IMR-90 (cell line): ENCODE measurements around the gene SHISA3. TPM values are rescaled to one million over a fixed set of nuclear protein-coding genes. Genes with fewer than 3 reads are reported as not detected.

Source experiments
- ATAC-seq: fragments of 200-7000 bp; cut with Tn5 transposase; 2 replicates; pipeline ENCODE4 v1.9.1; 2020; ENCODE audit warnings: low read depth, mild to moderate bottlenecking, moderate library complexity
- BruUV-seq: library from RNA; stranded (reverse); fragments of 400-500 nt; replicated peaks from 2 replicates; lab custom pipeline; 2021; lab: Mats Ljungman, UMichigan
- CTCF ChIA-PET: fragments of 300-600 bp; formaldehyde crosslinking; extraction: SDS; loops from one replicate; lab custom pipeline; 2021; ENCODE audit warnings: antibody characterized with exemption; lab: Yijun Ruan, JAX
- POLR2A ChIA-PET: fragments of 300-600 bp; sonication (Branson Sonifier 250); formaldehyde crosslinking; loops from one replicate; lab custom pipeline; 2022; ENCODE audit warnings: antibody characterized with exemption; ENCODE audit not compliant: unreplicated experiment; lab: Charles Lee
- DNase-seq: peaks from one replicate; pipeline ENCODE4 v3.0.0; 2013
- H2AFZ ChIP-seq: replicated peaks from 2 replicates; pipeline ENCODE3; 2013; ENCODE audit warnings: low read length, mild to moderate bottlenecking; ENCODE audit not compliant: poor library complexity
- H2AK5ac ChIP-seq: 2 replicates; pipeline ENCODE4 v1.6.1; 2013; ENCODE audit warnings: low read depth, low read length, inconsistent platforms
- H2AK9ac ChIP-seq: replicated peaks from 2 replicates; pipeline ENCODE3; 2013; ENCODE audit warnings: mild to moderate bottlenecking, low read depth, low read length, moderate library complexity; ENCODE audit not compliant: poor library complexity
- H2BK120ac ChIP-seq: 2 replicates; pipeline ENCODE4 v1.6.1; 2013; ENCODE audit warnings: low read depth, low read length, inconsistent platforms
- H2BK15ac ChIP-seq: 3 replicates; pipeline ENCODE4 v1.6.1; 2013; ENCODE audit warnings: low read depth, low read length, inconsistent platforms
- H2BK20ac ChIP-seq: 2 replicates; pipeline ENCODE4 v1.6.1; 2013; ENCODE audit warnings: low read depth, mild to moderate bottlenecking, inconsistent platforms, low read length, moderate library complexity
- H2BK5ac ChIP-seq: 2 replicates; pipeline ENCODE4 v1.6.1; 2013; ENCODE audit warnings: mild to moderate bottlenecking, low read depth, low read length, inconsistent platforms; ENCODE audit not compliant: poor library complexity, severe bottlenecking
- H3K14ac ChIP-seq: replicated peaks from 2 replicates; pipeline ENCODE4 v1.6.1; 2013; ENCODE audit warnings: low read depth, low read length, inconsistent platforms
- H3K18ac ChIP-seq: 2 replicates; pipeline ENCODE4 v1.6.1; 2013; ENCODE audit warnings: low read depth, low read length, control low read depth
- H3K23ac ChIP-seq: 2 replicates; pipeline ENCODE4 v1.6.1; 2013; ENCODE audit warnings: low read depth, low read length, inconsistent platforms
- H3K27ac ChIP-seq: 2 replicates; pipeline ENCODE4 v1.5.1; 2013; ENCODE audit warnings: mild to moderate bottlenecking, control low read depth, low read length; ENCODE audit not compliant: insufficient read depth
- H3K27me3 ChIP-seq: 2 replicates; pipeline ENCODE4 v1.6.1; 2013; ENCODE audit warnings: low read length; ENCODE audit not compliant: control insufficient read depth, insufficient read depth
- H3K36me3 ChIP-seq: 2 replicates; pipeline ENCODE4 v1.6.1; 2013; ENCODE audit warnings: low read length, mixed read lengths; ENCODE audit not compliant: control insufficient read depth, insufficient read depth
- H3K4ac ChIP-seq: 2 replicates; pipeline ENCODE4 v1.6.1; 2013; ENCODE audit warnings: low read depth, low read length, inconsistent platforms
- H3K4me1 ChIP-seq: 2 replicates; pipeline ENCODE4 v1.6.1; 2013; ENCODE audit warnings: low read length, mixed read lengths; ENCODE audit not compliant: control insufficient read depth, insufficient read depth
- H3K4me2 ChIP-seq: 2 replicates; pipeline ENCODE4 v1.6.1; 2013; ENCODE audit warnings: low read depth, mild to moderate bottlenecking, control low read depth, low read length, moderate library complexity
- H3K4me3 ChIP-seq: 2 replicates; pipeline ENCODE4 v1.5.1; 2013; ENCODE audit warnings: low read depth, mild to moderate bottlenecking, control low read depth, low read length, moderate library complexity; ENCODE audit not compliant: insufficient read depth
- H3K56ac ChIP-seq: 2 replicates; pipeline ENCODE4 v1.6.1; 2013; ENCODE audit warnings: low read length, inconsistent platforms; ENCODE audit not compliant: insufficient read depth; ENCODE audit errors: extremely low read depth
- H3K79me1 ChIP-seq, 2 experiments: 2 replicates each; pipeline ENCODE4 v1.6.1; 2013; ENCODE audit warnings: low read length in 2 of 2, inconsistent platforms in 1 of 2, low read depth in 1 of 2
- H3K9ac ChIP-seq: 2 replicates; pipeline ENCODE4 v1.6.1; 2013; ENCODE audit warnings: low read depth, low read length, control low read depth
- H3K9me1 ChIP-seq: 2 replicates; pipeline ENCODE4 v1.6.1; 2013; ENCODE audit warnings: low read length, inconsistent platforms; ENCODE audit not compliant: insufficient read depth
- H3K9me3 ChIP-seq: 2 replicates; pipeline ENCODE4 v1.6.1; 2013; ENCODE audit warnings: low read length; ENCODE audit not compliant: control insufficient read depth, insufficient read depth
- H4K20me1 ChIP-seq: 2 replicates; pipeline ENCODE4 v1.6.1; 2013; ENCODE audit warnings: low read length, inconsistent platforms; ENCODE audit not compliant: insufficient read depth
- H4K5ac ChIP-seq: 2 replicates; pipeline ENCODE4 v1.6.1; 2013; ENCODE audit warnings: mild to moderate bottlenecking, low read depth, low read length, control low read depth
- H4K8ac ChIP-seq, 2 experiments: 2 replicates each; pipeline ENCODE4 v1.6.1; 2013; ENCODE audit warnings: low read depth in 2 of 2, low read length in 2 of 2, control low read depth in 1 of 2, inconsistent platforms in 1 of 2
- H4K91ac ChIP-seq: 2 replicates; pipeline ENCODE4 v1.6.1; 2013; ENCODE audit warnings: low read depth, low read length, inconsistent platforms; ENCODE audit not compliant: insufficient read depth
- BHLHE40 ChIP-seq: fragments of 150-350 bp; IDR thresholded peaks from 2 replicates; pipeline ENCODE4 v1.6.1; 2016; ENCODE audit warnings: mild to moderate bottlenecking, low read depth, low read length
- CEBPB ChIP-seq: IDR thresholded peaks from 2 replicates; pipeline ENCODE4 v1.6.1; 2012; ENCODE audit warnings: low read depth, low read length, improper control_type of control experiment
- MAZ ChIP-seq: IDR thresholded peaks from 2 replicates; pipeline ENCODE4 v1.6.1; 2012; ENCODE audit warnings: low read depth, mild to moderate bottlenecking, low read length, improper control_type of control experiment, moderate library complexity, borderline replicate concordance
- MXI1 ChIP-seq: IDR thresholded peaks from 2 replicates; pipeline ENCODE4 v1.6.1; 2012; ENCODE audit warnings: low read depth, mild to moderate bottlenecking, low read length, moderate library complexity, borderline replicate concordance
- NFE2L2 ChIP-seq: fragments of 150-350 bp; IDR thresholded peaks from 2 replicates; pipeline ENCODE4 v1.6.1; 2016; ENCODE audit warnings: low read depth, mild to moderate bottlenecking, low read length
- POLR2A ChIP-seq: IDR thresholded peaks from 2 replicates; pipeline ENCODE4 v1.6.1; 2012; ENCODE audit warnings: mild to moderate bottlenecking, low read depth, low read length
- RAD21 ChIP-seq: IDR thresholded peaks from 2 replicates; pipeline ENCODE4 v1.6.1; 2012; ENCODE audit warnings: low read length, improper control_type of control experiment
- USF2 ChIP-seq: fragments of 150-350 bp; IDR thresholded peaks from 2 replicates; pipeline ENCODE4 v1.6.1; 2017; ENCODE audit warnings: mild to moderate bottlenecking, antibody characterized with exemption, low read length, low read depth
- WGBS, 2 experiments: methylation state at CpG; one replicate each; pipeline versions ENCODE4 v1.1.5 to v1.1.7; 2013; ENCODE audit warnings: missing lambda C conversion rate in 2 of 2; ENCODE audit not compliant: insufficient read length in 1 of 2; ENCODE audit errors: extremely low coverage in 2 of 2; 5-methylcytosine and 5-hydroxymethylcytosine counted together
- dilution Hi-C: fragments of 300-500 bp; cut with HindIII; formaldehyde crosslinking; loops from one replicate; pipeline ENCODE4 v1.14.3; 2018; ENCODE audit warnings: low sequenced_read_pairs; ENCODE audit not compliant: unreplicated experiment
- in situ Hi-C: fragments of 300-500 bp; cut with MboI; formaldehyde crosslinking; loops from 3 replicates; pipeline ENCODE4 v1.14.3; 2019; ENCODE audit warnings: low sequenced_read_pairs, inconsistent platforms, mixed read lengths
- intact Hi-C: fragments of 100-400 bp; cut with micrococcal nuclease; formaldehyde crosslinking; loops from 2 replicates; pipeline ENCODE4 v1.10.0; 2022
- polyA plus RNA-seq, 3 experiments: library from polyadenylated mRNA; depleted of rRNA; stranded (reverse); fragments of >200 nt; gene quantifications; 2 replicates each; pipeline ENCODE4 v1.2.3, GENCODE V29; 2012; ENCODE audit warnings: low replicate concordance in 1 of 3
- total RNA-seq: library from RNA; depleted of rRNA; stranded (reverse); fragments of >200 nt; gene quantifications from 2 replicates; pipeline ENCODE4 v1.2.3, GENCODE V29; 2012
- TF ChIP-seq, protein P1 (sequence below): conservative IDR thresholded peaks from 2 replicates; pipeline ENCODE4 v1.5.1; 2012; ENCODE audit warnings: mild to moderate bottlenecking, low read depth, low read length, improper control_type of control experiment

The SHISA3 gene
- total and polyA plus RNA-seq, 2 of the 4 experiments (the other 2 are of a cell fraction): 0.18 to 0.77 TPM

GRCh38 chr4:42359711-42360110 lies 37.6 kb upstream of the SHISA3 start:
- Histone ChIP-seq H3K27me3 (no peaks in the 10 kb centered on the region), H3K4me3 (peak overlapping the region; percentile 41), H2BK5ac (no peak overlapping the region), H3K9ac (peak overlapping the region; percentile 66), H2AFZ (no peak overlapping the region), H3K79me1 (no peaks in the 10 kb centered on the region), H3K18ac (peak overlapping the region; percentile 61; the same call in 1 of the 2 replicates), H3K14ac (no peak overlapping the region), H3K56ac (no peak overlapping the region), H3K4me2 (peak overlapping the region; percentile 82), H3K4ac (no peak overlapping the region), H4K91ac (no peak overlapping the region), H3K36me3 (no peaks in the 10 kb centered on the region), H4K5ac (no peak overlapping the region), H3K9me1 (no peaks in the 10 kb centered on the region), H4K8ac (no peak overlapping the region), H3K9me3 (peaks cover 2% of the 10 kb centered on the region), H3K27ac (peak overlapping the region; percentile 70; the same call in 1 of the 2 replicates), H2BK20ac (no peak overlapping the region), H3K23ac (no peak overlapping the region), H2BK120ac (no peak overlapping the region), H2AK5ac (no peak overlapping the region), H2AK9ac (no peak overlapping the region), H4K20me1 (no peaks in the 10 kb centered on the region), H2BK15ac (no peak overlapping the region), H3K4me1 (peaks cover 9% of the 10 kb centered on the region; the same call in 1 of the 2 replicates)
- POLR2A ChIA-PET: interaction anchor here (1.1 kb wide), 1 partner anchor 9 kb away, joined by 3 read pairs; no protein-coding TSS in a partner anchor
- in situ Hi-C loops: no loop called here
- CTCF ChIA-PET: interaction anchor here (0.9 to 1.1 kb wide), 2 partner anchors 12 to 77 kb away, joined by 4 to 5 read pairs; no protein-coding TSS in a partner anchor
- peak; percentile 69 for ATAC-seq
- BruUV-seq: no TSS peak
- intact Hi-C loops: no loop called here
- peak; percentile 45 for DNase-seq
- TF ChIP-seq BHLHE40 (no peak), CEBPB (no peak), MXI1 (no peak), NFE2L2 (no peak), USF2 (no peak), MAZ (no peak), POLR2A (no peak), RAD21 (no peak)
- TF ChIP-seq, protein P1, sequence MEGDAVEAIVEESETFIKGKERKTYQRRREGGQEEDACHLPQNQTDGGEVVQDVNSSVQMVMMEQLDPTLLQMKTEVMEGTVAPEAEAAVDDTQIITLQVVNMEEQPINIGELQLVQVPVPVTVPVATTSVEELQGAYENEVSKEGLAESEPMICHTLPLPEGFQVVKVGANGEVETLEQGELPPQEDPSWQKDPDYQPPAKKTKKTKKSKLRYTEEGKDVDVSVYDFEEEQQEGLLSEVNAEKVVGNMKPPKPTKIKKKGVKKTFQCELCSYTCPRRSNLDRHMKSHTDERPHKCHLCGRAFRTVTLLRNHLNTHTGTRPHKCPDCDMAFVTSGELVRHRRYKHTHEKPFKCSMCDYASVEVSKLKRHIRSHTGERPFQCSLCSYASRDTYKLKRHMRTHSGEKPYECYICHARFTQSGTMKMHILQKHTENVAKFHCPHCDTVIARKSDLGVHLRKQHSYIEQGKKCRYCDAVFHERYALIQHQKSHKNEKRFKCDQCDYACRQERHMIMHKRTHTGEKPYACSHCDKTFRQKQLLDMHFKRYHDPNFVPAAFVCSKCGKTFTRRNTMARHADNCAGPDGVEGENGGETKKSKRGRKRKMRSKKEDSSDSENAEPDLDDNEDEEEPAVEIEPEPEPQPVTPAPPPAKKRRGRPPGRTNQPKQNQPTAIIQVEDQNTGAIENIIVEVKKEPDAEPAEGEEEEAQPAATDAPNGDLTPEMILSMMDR: no peak
- dilution Hi-C loops: no loop called here
- WGBS, 2 experiments: no CpG with 5 or more reads among the region's 5 CpGs
